NCI-H1092 (cell line): ENCODE results near the gene PPP2R5A.
"Not testable (repeated sequence)": the region's sequence is repeated elsewhere in the genome, so short reads cannot be mapped to it uniquely, and the experiment has no call there.

Experiments used
- DNase-seq: peaks from one replicate; lab custom pipeline; 2025; lab: John Stamatoyannopoulos, UW

PPP2R5A gene

DNA sequence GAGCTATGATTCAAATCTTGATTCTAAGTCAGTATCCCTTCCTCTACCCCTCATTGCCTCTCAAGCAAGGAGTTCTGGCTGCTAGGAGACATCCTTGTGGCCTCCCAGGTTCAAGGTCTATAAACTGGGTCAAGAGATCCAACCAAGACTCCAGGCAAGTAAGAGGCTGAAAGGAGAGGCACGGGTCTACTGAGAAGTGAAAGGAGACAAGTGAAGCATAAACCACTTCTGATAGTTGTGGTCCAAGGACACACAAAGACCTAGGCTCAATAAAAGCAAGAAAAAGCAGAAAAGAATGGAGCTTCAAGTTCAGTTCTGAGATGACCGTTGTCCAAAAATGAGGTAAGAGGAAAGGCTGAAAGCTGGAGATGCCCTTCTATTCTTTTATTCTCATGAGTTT is 17.8 kb upstream of the PPP2R5A start:
- DNase-seq, result no peak

DNA sequence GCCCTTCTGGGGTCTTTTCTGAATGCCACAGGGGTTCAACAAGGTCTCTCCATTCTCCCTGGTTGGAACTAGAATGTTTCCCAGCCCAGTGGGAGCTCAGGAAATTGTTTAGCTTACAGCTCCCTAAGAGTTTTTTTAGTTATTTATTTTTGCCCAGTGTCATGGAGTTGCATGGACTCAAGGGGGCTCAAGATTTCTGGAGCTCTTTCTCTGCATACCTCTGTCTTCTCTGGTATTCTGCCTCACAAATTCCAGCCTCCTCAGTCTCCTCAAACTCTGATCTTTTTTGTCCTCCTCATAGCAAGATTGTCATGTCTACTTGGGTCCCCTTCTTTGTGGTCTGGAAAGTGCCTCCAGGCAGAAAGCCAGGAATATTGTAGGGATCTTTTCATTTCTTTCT is 15.9 kb upstream of the PPP2R5A start:
- DNase-seq, result no peak

DNA sequence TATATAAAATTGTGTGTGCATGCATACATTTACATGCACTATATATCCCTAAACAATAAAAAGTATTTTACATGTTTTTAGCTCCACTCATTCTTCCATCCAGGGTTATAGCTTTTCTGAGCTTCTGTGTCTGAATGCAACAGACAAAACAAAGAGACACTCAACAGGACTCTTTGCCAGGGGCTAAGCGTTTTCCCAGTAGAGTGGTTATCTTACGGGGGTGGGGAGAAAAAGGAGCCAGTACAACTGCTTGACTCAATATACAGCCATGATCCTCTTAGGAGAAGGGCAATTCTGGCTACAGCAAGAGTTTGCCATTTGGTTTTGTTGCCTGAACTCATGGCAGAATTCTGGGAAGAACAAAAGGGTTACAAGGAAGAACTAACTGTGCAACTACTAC is 14.6 kb upstream of the PPP2R5A start:
- no peak for DNase-seq

DNA sequence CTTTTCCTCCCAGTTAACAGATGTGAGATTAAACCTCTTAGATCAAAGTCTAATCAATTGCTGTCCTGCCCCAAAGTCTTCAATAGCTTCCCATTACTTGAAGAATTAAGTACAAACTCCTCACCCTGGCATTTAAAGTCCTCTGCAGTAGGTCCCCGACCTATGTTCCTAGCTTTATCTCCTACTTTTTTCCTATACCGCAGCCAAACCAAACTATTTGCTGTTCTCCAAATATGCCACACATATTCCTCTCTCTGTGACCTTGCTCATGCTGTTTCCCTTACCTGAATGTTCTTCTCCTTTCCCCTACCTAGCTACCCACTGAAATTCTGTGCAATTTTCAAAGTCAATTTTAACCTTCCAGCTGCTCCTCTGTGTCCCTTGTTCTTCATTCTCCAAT is 14.0 kb upstream of the PPP2R5A start:
- DNase-seq, result no peak

DNA sequence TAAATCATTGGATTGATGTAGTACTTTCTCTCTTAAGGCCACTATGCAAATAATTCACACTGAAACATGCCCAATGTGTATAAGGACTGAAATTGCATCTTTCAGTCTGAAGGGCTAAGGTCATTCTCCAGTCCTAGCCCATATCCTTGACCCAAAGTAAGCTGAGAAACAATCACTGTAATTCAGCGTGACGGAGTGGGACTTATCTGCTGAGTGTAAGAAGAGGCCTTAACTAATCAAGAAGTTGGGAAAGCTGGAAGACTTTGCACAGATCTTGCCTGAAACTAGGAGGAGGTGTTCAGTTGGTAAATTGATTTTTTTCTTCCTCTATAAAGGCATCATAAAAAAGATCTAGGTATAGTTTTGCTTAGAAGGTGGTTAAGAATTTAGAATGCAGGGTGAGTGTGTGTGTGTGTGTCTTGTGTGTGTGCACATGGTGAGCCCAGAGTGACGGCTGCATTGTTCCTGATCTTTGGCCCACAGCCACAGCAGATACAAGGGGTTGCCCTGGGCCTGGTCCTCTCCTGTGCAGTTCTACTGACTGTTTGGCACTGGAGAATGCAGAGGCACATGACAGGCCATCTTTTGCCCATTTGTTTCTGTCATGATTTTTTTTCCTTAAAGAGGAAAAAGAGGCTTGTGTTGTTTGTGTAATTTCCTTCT is 13.3 kb upstream of the PPP2R5A start:
- DNase-seq, result no peak

DNA sequence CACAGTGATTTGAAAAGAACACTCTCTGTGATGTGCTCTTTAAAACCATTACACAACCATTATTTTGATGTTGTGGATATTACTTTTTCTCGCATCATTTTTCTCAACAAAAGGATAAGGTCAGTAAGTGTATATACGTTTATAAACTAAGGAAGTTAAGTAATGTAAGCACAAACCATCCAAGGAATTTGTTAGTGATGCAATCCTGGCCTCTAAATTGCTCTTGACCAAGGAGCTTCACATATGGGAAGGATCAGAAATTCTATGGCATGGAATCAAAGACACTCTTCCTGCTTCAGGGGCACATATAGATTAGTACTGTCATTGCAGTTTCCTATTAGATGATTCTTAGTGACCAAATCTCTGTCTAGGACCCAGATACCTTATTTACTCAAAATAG is 3.6 kb upstream of the PPP2R5A start:
- no peak for DNase-seq

DNA sequence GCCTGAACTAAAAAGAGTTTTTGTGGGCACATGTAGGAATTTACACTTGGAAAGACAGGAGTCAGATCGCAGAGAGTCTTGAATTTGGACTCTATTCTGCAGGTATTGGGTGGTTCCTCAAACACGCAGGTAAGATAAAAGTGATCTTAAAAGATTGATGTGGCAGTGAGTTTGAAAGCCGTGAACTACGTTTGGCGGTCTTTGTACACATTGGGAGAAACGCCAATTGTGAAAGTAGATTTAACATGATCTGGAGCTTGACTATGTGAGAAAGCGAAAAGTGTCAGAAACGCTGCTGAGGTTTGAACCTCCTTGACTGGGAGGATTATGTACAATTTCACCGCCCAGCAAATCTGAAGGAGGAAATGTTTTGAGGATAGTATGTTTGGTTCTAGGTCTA is 1.5 kb upstream of the PPP2R5A start:
- no peak for DNase-seq

DNA sequence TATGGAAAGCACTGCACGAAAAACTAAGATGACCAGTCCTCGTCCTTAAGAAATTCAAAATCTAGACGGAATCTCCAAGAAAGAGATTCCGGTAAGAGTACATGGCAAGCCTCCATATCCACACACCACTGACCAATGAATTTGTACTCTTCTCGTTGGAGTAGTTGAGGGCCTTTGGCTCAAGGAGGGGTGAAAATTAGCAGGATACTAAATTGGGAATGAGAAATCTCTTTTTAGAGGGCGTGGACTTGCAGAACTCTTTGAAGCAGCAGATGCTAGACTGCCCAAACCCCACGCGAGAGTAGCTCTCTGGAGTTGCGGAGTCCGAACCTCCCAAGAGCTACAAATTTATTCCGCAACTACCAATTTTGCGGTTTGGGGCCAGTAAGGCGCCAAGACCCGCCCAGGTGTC is 872 bp upstream of the PPP2R5A start:
- DNase-seq, result no peak

DNA sequence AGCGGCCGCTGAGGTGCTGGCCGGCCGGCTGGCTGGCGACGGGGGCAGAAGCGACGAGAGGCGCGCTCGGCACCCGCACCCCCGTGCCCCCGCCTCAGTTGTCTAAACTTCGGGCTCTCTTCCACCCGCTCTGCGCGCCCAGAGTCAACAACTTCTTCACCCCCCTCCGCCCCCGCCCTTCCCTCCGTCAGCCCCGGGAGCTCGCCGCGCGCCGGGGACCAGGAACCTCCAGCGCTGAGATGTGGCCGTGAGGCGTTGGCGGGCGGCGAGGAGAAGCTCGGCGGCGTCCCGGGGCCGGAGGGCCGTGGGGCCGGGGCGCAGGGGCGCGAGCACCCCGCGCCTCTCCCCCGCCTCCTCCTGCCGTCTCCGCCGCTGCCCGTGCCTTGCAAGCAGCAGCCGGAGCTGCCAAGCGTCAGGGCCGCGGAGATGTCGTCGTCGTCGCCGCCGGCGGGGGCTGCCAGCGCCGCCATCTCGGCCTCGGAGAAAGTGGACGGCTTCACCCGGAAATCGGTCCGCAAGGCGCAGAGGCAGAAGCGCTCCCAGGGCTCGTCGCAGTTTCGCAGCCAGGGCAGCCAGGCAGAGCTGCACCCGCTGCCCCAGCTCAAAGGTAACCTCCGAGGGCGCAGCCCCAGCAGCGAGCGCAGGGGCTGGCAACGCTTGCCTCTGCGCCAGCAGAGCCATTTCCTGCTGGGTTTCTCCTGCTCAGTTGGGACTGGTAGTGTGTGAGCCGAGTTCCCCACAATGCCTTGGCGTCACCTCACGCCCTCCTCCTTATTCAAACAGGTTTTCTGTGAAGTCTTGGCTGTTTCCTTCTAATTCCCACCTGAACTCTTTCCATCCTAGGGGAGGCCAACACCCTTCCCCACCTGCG is 710 bp downstream of the PPP2R5A start:
- peak; percentile 67 for DNase-seq

DNA sequence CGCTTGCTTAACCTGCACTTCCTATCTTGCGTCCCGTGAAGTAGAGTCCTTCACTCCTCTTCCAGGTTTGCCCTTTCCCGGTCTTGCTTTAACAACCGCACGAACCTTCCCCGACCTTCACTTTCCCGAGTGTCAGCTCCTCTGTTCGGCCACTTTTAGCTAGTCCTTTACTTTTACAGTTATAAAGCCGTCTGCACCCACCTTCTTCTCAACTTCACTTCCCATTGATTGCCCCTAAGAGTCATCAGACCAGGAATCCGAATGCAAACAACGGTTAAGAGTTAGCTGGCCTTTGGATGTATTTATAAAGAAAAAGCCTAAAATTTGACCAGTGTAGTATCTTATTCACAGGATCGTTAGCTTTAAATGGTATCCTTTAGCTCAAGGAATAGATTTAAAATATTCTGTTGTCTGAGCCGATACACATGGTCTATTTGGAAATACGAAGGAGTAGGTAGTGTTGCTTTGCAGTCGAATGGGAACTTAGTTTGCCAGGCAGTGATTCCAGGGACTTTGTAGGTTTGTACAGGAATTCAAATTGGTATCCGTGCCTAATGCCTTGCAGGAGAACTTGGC is 1.4 kb downstream of the PPP2R5A start:
- no peak for DNase-seq

DNA sequence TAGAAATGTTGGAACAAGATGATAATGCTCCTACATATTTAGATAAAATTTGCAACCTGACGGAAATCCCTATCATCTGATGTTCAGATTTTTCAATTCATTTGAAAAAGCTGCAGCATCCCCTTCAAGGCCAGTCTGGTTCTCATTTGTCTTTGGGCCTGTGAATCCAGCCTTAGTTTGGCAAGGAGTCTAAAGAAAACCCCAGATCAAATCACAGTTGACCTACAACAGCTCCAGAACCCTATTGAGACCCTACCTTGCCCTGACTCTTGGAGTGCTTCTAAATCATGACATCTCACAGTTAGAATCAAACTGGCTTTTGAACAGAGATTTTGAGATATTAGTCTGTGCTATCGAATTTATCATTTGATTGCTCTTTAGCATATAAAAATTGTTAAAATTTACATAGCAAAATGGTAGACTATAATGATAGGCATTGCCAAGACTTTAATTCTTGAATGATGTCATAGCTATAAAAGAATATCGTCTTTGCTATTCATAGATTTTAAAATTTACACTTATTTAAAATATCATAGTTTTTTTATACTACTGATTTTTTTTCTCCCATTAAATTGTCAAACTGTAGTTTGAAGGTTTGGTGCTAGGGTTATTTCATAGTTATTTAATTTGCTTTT is 2.2 kb downstream of the PPP2R5A start:
- DNase-seq, result no peak

DNA sequence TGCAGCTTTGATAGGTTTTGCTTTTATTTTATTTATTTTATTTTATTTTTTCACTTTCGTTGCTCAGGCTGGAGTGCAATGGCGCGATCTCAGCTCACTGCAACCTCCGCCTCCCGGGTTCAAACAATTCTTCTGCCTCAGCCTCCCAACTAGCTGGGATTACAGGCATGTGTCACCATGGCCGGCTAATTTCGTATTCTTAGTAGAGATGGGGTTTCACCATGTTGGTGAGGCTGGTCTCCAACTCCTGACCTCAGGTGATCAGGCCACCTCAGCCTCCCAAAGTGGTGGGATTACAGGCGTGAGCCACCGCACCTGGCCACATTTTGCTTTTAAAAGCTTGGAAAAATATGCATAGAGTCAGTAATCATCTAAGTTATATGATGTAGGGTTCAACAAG is 2.8 kb downstream of the PPP2R5A start:
- not testable (repeated sequence) for DNase-seq

DNA sequence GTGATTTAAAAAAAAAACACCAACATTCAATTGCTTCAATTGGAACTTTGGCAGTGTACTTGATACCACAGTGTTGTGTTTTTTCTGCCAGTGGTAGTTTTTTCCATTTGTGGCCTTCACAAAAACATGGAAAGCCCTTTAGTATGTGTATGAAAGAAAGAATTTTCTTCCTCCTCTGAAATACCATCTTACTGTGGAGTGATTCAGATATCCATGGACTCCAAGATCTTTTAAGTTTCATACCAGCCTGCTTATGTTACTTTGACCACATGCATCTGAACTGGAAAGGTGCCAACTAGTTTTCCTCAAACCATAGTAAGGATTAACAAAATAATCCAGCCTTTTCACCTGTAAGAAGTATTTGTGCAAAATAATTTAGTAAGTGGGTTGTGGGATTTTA is 3.4 kb downstream of the PPP2R5A start:
- no peak for DNase-seq

DNA sequence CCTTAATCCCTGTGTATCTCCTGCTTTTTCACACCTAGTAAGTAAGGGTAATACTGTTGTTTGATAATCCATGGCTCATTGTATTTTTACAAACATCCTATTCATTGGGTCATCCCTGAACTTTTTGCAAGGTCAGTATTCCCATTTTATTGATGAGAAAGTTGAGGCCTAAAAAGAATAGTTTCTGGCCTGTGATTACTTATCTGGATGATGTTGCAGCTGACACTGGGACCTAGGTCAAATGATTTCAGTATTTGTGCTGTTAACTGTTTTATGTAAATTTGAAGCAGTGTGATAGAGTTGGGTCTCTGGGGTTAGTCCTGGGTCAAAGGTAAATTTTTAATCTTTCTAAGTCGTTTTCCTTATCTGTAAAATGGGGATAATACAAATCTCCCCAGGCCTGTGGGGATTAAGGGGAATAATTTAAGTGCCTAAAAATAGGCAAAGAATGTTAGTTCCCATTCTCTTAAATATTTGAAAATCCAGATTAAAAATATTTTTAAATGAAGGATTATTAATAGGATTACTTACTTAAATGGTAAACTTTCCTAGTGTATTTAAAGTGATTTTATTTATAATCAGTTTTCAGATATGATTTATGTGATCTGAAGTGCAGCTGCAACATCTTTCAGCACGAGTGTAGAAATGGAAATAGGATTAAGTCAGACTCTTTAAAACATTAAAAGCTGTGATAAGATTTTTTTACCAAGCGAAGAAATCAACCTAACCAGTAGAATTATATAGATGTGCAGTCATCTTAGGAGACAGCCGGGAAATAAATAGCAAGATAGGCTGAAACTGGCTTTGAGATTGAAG is 4.3 kb downstream of the PPP2R5A start:
- no peak for DNase-seq

DNA sequence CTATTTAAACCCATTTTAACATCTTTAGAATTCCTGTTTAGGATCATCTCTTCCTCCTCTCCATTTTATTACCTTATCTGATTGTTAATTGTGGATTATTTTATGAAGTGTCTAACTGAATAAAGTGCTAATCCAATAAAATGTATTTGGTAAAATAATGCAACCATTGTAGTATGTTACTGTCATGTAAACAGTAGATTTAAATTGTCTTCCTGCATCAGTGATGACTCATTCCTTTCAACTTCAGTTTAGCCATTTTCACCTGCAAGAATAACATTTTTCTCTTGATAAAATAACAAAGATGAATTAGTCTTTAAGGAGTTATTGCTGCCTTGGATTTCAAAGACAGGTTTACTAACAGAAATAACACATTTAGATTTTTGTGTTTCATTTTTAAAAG is 5.4 kb downstream of the PPP2R5A start:
- no peak for DNase-seq

DNA sequence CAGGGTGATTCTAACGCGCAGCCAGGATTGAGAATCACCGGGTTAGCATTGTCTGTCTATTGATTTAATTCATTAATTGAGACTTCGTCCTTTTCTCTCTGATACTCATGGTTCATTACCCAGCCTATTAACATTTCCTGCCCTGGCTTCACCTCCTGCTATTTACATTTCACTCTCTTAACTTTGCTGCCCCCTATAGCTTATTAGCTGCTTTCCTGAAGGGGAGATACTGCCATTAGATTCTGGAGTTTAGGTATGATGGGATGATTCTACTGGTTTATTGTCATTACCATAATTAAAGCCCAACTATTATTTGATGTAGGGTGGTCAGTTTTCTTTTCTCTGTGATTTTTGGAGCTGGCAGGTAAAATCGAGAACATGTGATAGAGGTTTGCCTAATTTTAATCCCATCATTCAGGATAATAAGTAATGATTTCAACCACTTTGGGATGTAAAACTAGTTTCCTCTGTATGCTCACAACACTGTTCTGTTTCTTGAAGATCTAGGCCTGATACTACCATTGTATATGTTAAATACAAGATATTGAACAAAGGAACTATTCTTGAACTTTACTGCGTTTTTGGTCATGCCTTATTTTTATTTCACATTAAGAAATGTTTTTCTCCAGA is 6.4 kb downstream of the PPP2R5A start:
- DNase-seq, result peak; percentile 56

DNA sequence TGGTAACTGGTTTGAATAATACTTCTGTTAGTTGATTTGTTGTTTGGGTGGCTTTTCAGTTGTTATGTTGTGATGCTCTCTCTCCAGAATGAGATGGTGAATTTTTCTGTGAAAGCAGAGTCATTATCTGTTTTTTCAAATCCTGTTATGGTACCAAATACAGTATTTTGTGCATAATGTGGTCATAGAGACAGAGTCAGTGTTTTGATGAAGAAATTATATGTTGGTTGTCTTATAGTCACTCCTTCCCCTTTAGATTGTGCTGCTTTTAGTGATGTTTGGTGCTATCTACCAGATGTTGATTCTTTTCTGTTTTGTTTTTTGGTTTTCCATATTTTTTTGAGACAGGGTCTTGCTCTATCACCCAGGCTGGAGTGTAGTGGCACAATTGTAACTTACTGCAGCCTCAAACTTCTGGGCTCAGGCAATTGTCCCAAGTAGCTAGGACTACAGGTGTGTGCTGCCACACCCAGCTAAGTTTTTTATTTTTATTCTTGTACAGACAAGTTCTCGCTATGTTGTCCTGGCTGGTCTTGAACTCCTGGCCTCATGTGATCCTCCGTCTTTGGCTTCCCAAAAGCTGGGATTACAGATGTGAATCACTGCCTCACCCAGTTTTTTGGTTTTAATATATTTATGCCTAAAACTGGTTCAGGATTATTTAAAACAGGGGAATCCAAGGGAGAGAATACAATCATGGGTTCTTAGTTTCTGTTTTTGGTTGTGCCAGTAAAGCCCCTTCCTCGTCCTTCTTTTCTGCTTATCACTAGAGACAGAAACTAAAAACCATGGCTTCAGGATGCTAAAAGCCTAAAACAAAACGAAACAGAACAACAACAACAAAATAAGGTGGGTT is 7.3 kb downstream of the PPP2R5A start:
- DNase-seq, result no peak

DNA sequence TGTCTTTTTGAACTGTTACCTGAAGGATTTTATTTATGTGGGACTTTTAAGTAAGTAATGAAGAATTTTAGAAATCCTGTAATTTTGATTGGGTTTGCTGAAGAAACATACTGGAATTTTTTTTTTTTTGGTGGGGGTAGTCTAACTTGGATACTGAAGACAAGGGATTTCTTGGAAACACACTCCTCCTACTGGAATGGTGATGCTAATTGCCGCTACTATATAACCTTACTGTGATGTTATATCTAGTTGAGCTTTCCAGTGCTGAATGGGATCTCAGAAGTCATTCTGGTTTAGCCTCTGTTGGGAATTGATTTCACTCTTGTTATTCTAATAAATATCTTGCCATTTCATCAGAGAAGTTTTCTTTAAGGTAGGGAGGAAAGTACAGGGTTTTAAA is 8.4 kb downstream of the PPP2R5A start:
- DNase-seq, result no peak

DNA sequence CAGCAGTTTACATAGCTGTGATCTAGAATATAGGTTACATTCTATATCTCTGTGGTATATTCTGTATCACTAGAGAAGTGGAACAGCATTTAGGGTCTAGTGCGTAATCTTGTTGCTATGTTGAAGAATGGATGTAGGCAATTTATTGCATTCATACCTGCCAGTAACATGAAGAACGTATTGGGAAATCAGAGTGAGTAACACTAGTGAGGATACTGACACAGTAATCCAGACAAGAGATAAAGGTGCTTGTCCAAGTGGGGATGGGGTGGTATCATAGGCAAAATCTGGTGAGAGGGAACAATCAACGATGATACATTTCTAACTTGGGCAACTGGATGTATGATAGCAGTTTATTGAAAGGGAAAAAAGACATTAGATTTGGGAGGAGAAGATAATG is 9.8 kb downstream of the PPP2R5A start:
- DNase-seq, result no peak

DNA sequence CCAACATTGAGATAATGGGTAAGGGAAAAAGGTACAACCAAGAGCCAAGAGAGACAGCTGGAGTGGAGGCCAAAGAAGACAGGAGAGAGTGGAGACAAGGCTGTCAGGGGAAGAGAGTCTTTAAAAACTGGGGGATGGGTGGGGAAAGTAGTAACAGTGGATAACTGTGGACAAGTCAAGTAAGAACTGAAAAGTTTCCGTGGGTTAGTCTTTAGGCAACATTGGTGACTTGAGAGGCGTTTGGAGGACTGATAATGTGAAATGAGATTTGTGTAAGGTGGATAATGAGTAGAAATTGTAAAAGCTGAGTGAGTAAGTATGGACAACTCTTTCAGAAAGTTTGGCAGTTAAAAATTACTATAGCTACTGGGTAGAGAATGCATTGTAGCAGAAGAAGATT is 10.4 kb downstream of the PPP2R5A start:
- no peak for DNase-seq

DNA sequence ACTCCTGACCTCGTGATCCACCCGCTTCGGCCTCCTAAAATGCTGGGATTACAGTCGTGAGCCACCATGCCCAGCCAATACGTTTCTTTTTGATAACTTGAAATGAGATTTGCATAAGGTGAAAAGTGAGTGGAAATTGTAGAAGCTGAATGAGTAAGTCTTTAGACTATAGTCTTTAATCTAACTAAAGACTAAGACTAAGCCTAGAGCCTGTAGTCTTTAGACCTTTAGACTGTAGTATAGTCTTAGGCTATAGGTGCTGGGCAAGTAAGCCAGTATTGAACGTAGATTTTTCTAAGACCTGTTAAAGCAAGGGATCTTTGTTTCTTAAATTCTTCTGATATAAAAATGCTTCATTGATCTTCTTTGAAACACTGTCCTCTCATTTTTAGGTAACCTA is 12.1 kb downstream of the PPP2R5A start:
- no peak for DNase-seq
